Measurements from ENCODE around the gene AEN.

AEN gene

GRCh38 chr15:88651136-88651732 lies 30.1 kb downstream of the AEN start:
- DNase-seq, result no peak

- no peak for DNase-seq
Measured at GRCh38 chr15:88651971-88652370, 30.8 kb downstream of the AEN start.

GRCh38 chr15:88652456-88653199 lies 31.5 kb downstream of the AEN start:
- DNase-seq, result no peak

- DNase-seq, result no peak
Measured at GRCh38 chr15:88653200-88654064, 32.3 kb downstream of the AEN start.

- no peak for DNase-seq
Measured at GRCh38 chr15:88654430-88655102, 33.4 kb downstream of the AEN start.

GRCh38 chr15:88655103-88655553 lies 34.0 kb downstream of the AEN start:
- no peak for DNase-seq

- DNase-seq, result no peak
Measured at GRCh38 chr15:88655800-88656488, 34.8 kb downstream of the AEN start.

- DNase-seq, result no peak
Measured at GRCh38 chr15:88656760-88657221, 35.7 kb downstream of the AEN start.

GRCh38 chr15:88657326-88658069 lies 36.4 kb downstream of the AEN start:
- no peak for DNase-seq

- no peak for DNase-seq
Measured at GRCh38 chr15:88658070-88658965, 37.2 kb downstream of the AEN start.

GRCh38 chr15:88658972-88659931 lies 38.1 kb downstream of the AEN start:
- DNase-seq, result no peak

GRCh38 chr15:88661041-88661700 lies 40.0 kb downstream of the AEN start:
- no peak for DNase-seq

GRCh38 chr15:88661761-88662556 lies 40.8 kb downstream of the AEN start:
- no peak for DNase-seq

GRCh38 chr15:88663141-88663621 lies 42.0 kb downstream of the AEN start:
- DNase-seq, result no peak

- DNase-seq, result peak in 3 of 5 donors; percentile 27 to 61 (median 45)
Measured at GRCh38 chr15:88664151-88664778, 43.1 kb downstream of the AEN start.

- DNase-seq, result no peak
Measured at GRCh38 chr15:88674661-88675060, 53.5 kb downstream of the AEN start.

- no peak for DNase-seq
Measured at GRCh38 chr15:88678755-88679154, 57.6 kb downstream of the AEN start.

Data from T-helper 1 cell (primary cell).